Naive B cell (primary cell): ENCODE results near the gene CCDC24. TPM values are rescaled to one million over a fixed set of nuclear protein-coding genes. Genes with fewer than 3 reads are reported as not detected.

ENCODE experiments used
- ATAC-seq, 2 donors: fragments of 150-1000 bp; cut with Tn5 transposase; 2 replicates each; pipeline ENCODE4 v1.10.0; 2021; ENCODE audit warnings: low read depth in 2 of 2, mild to moderate bottlenecking in 2 of 2, moderate library complexity in 2 of 2
- DNase-seq: peaks from one replicate; pipeline ENCODE4 v3.0.0; 2022
- H3K27ac Mint-ChIP-seq, 6 donors: one replicate each; pipeline ENCODE4 v1.8.0; 2020 to 2022; ENCODE audit warnings: mild to moderate bottlenecking in 6 of 6, mixed read lengths in 6 of 6, moderate library complexity in 5 of 6, inconsistent platforms in 2 of 6
- H3K27me3 Mint-ChIP-seq, 3 donors: one replicate each; pipeline ENCODE4 v1.8.0; 2021 to 2022; ENCODE audit warnings: mixed read lengths in 3 of 3, mild to moderate bottlenecking in 1 of 3
- H3K36me3 Mint-ChIP-seq, 2 donors: one replicate each; pipeline ENCODE4 v1.8.0; 2020 to 2022; ENCODE audit warnings: mixed read lengths in 2 of 2, inconsistent platforms in 1 of 2, mild to moderate bottlenecking in 1 of 2
- H3K4me1 Mint-ChIP-seq, 3 donors: one replicate each; pipeline ENCODE4 v1.8.0; 2020 to 2022; ENCODE audit warnings: mixed read lengths in 3 of 3, inconsistent platforms in 1 of 3, mild to moderate bottlenecking in 1 of 3, moderate library complexity in 1 of 3
- H3K4me3 Mint-ChIP-seq, 8 donors: one replicate each; pipeline ENCODE4 v1.8.0; 2020 to 2022; ENCODE audit warnings: mild to moderate bottlenecking in 8 of 8, mixed read lengths in 8 of 8, moderate library complexity in 8 of 8, inconsistent platforms in 2 of 8
- H3K9me3 Mint-ChIP-seq, 7 donors: one replicate each; pipeline ENCODE4 v1.8.0; 2020 to 2022; ENCODE audit warnings: mixed read lengths in 7 of 7, mild to moderate bottlenecking in 5 of 7, inconsistent platforms in 2 of 7, moderate library complexity in 1 of 7
- polyA plus RNA-seq, 6 donors: library from polyadenylated mRNA; unstranded; fragments of 300-500 nt; fragmentation: Illumina TruSeq; gene quantifications; one replicate each; pipeline ENCODE4 v1.2.3, GENCODE V29; 2021; ENCODE audit warnings: low read depth in 6 of 6

The CCDC24 gene
- polyA plus RNA-seq, 6 donors from 2014 or later: 0.89 to 4.0 (median 2.0) TPM

DNA sequence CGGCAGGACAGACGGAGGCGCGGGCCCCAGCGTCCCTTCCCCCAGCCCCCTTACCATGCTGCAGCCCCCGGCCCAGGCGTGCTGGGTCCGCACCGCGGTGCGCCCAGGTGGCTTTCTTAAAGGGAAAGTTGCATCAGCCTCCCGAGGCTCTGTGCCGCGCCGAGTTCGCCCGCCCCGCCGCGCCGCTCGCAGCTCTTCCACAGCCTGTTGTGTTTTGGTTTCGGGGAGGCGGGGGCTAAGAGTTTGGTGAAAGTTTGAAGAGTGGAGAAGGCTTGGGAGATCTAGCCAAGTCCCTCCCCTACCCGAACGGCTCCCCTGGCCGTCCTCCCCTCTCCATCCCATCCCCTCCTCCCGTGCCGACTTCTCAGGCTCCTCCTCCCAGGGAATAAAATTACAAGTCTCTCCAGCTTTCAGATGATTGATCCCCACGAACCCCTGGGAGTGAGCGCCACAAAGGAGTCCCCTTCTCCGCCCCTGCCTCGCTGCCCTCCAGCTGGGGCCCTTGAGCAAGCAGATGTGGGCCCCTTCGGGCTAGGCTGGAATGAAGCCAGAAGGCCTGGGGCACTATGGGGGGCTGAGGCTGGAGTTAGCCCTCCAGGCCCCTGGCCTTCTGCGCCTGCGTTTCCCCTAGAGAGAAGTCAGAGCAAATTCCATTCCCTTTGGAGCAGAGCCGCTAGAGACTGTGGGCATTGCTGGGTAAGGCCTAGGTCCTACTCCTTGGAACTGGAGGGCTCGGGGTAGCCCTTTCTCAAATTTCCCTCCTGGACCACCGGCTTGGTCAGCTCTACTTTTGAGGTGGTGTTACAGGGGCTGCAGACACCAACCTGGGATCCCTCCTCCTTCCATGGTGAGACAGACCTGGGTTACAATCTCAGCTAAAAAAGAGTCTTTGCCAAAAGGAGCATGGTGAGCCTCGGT, 40.1 kb downstream of the CCDC24 start, which contains the start of gene SLC6A9:
TSS of gene SLC6A9 (minus strand) at position 211 of the 918 bp plus-strand sequence. CDS start 7,185 bp downstream, outside the sequence.
- Mint-ChIP-seq H3K4me3 (peak within 1 kb of the TSS; percentile 83 to 92 (median 86)), H3K9me3 (no peaks in the 10 kb centered on the region), H3K27me3 (no peaks in the 10 kb centered on the region), H3K4me1 (peaks cover 23 to 29% (median 24%) of the 10 kb centered on the region in 3 donors), H3K36me3 (no peaks in the 10 kb centered on the region), H3K27ac (peak within 1 kb of the TSS; percentile 62 to 90 (median 79))
- ATAC-seq (peak; percentile 9), DNase-seq (peak; percentile 30)

DNA sequence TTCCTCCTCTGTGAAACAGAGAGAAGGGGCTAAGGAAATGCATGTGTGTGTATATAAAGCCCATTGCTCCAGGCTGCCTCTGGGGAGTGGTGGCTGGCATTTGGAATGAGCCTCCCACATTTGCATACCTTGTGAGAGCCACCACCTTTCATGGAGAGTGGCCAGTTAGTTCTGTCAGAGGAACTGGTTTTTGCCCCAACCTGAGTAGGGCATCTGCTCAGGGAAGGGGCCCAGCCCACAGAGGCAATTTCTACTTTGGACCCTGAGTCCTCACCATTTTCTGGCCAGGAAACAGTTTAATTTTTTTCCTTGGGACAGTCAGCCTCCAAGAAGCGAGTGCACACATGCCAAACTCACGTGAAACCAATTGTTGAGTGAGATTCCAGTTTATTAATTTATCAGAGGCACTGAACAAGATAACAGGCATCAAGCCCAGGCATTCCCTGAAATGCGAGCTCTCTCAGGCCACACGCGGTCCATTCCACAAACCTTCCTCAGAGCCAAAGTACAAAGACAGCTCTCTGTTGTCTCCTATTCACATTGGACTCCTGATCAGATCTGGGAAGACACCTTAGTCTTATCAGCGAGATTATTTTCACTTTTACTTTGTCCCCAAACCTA, 40.9 kb downstream of the CCDC24 start:
- Mint-ChIP-seq H3K4me3 (peak overlapping the region; percentile 15 to 92 (median 85)), H3K4me1 (peaks cover 23 to 29% (median 24%) of the 10 kb centered on the region in 3 donors), H3K9me3 (no peaks in the 10 kb centered on the region), H3K36me3 (no peaks in the 10 kb centered on the region), H3K27ac (peak overlapping the region in 2 of 6 donors; percentile 39 to 82), H3K27me3 (no peaks in the 10 kb centered on the region)
- DNase-seq: no peak
- ATAC-seq: no peak

DNA sequence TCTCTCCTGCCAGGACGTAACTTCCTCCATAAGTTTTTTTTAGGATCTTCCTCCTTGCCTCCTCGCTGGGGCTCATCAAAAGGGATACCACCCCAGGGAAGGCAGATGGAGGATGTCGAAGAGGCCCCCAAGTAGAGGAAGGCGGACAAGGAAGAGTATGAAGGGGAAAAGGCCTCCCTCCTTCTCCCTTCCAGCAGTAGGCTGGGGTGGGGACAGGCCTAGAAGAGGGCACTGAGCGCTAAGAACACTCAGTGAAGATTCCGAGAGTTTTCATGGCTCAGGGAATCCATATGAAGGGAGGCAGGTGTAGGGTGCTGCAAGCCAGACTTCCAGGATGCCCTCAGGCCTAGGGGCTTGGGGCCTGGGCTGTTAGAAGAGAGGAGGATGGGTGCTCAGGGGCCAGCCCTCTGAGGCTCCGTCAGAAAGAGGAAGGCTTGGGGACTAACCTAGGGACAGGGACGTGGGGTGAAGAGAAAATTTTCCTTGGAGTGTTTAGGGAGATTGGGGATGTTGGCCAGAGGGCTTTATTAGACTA, 41.7 kb downstream of the CCDC24 start:
- Mint-ChIP-seq H3K27me3 (no peaks in the 10 kb centered on the region), H3K27ac (peak overlapping the region in 2 of 6 donors; percentile 35 to 44), H3K4me1 (peaks cover 21 to 29% (median 23%) of the 10 kb centered on the region in 3 donors), H3K9me3 (no peaks in the 10 kb centered on the region), H3K36me3 (no peaks in the 10 kb centered on the region), H3K4me3 (peak overlapping the region in 1 of 8 donors; percentile 85)
- ATAC-seq (no peak), DNase-seq (no peak)

DNA sequence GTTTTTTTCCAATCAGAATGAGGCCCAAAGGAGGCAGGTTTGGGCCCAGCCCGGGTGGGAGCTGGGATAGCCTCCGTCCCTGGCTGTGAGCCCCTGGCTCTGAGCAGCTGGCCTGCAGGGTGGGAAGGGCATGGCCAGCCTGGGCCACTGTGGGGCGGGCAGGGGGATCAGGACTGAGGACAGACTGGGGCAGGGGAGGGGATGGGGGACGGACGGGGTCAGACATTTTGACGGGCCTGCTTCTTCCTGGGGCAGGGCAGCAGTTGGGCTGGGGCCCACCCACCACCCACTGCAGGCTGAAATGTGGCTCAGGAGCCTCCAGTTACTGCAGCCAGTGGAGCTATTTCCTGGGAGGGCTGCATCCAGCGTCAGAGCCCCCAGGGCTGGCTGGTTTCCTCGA, 42.4 kb downstream of the CCDC24 start:
- peak overlapping the region in 1 of 8 donors; percentile 44 for H3K4me3 Mint-ChIP-seq

DNA sequence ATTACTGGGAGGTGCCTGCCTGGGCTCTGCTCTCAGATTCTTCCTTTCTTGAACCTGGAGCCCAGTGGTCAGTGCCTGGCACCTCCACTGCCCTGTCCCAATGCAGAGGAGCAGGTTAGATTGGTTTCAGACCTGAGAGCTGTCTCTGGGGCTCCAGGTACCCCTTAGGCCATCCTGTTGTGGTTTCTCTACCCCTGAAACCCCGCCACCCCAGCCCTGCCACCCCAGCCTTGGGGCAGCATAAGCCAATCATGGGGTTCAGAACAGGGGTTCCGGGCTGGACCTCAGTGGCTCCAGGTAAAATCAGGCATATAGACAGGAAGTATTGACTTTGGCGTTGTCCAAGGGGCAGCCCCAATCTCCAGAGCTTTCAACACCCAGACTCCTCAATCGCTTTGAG, 43.0 kb downstream of the CCDC24 start:
- H3K4me3 Mint-ChIP-seq: no peak overlapping the region
- H3K36me3 Mint-ChIP-seq: no peaks in the 10 kb centered on the region

More for the DNA sequence above, 42.4 kb downstream of the CCDC24 start:
- Mint-ChIP-seq H3K36me3 (no peaks in the 10 kb centered on the region), H3K27me3 (no peaks in the 10 kb centered on the region), H3K9me3 (no peaks in the 10 kb centered on the region), H3K27ac (peak overlapping the region in 1 of 6 donors; percentile 80), H3K4me1 (peaks cover 17 to 23% (median 20%) of the 10 kb centered on the region in 3 donors)
- DNase-seq (no peak), ATAC-seq (no peak)

DNA sequence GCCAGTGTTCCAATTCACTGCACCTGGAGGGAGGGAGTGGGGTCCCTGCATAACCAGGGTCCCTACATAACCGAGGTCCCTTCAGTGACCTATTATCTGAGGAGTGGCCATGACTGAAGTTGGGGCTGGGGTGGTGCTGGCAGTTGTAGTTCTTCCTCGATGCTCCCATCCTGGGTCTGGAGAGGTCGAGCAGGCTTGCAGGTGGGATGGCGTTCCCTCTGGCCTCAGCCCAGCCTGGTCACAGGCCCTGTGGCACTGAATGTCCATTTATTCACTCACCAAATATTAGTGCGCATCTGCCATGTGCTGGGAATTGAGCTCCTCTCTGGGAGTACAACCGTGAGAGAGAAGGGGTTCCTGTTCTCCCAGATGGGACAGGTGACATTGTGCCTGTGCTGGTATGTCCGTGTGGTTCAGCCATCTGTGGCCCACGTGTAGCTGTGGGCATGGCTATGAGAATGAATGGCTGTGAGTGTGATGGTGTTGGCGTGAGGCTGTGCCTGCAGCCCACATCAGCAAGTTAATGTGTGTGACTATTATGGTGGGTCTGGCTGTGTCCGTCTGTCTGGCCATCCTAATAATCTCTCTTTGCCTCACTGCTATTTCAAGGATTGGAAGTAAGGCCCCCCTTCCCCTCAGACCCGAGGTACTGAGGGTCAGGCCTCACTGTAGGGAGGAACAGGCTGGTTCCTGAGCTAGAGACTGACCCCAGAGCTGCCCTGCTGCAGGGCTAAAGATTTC, 43.7 kb downstream of the CCDC24 start:
- ATAC-seq (no peak), DNase-seq (no peak)
- H3K9me3 Mint-ChIP-seq: no peaks in the 10 kb centered on the region
- H3K27me3 Mint-ChIP-seq: peaks cover 0 to 4% (median 0%) of the 10 kb centered on the region in 3 donors
- peaks cover 7 to 10% (median 9%) of the 10 kb centered on the region in 3 donors for H3K4me1 Mint-ChIP-seq
- H3K4me3 Mint-ChIP-seq: peak overlapping the region in 1 of 8 donors; percentile 30
- H3K36me3 Mint-ChIP-seq: no peaks in the 10 kb centered on the region
- peak overlapping the region in 1 of 6 donors; percentile 49 for H3K27ac Mint-ChIP-seq

More for the DNA sequence above, 43.0 kb downstream of the CCDC24 start:
- no peak for ATAC-seq
- no peaks in the 10 kb centered on the region for H3K27me3 Mint-ChIP-seq
- peaks cover 13 to 16% (median 14%) of the 10 kb centered on the region in 3 donors for H3K4me1 Mint-ChIP-seq
- no peak for DNase-seq
- no peak overlapping the region for H3K27ac Mint-ChIP-seq
- H3K9me3 Mint-ChIP-seq: no peaks in the 10 kb centered on the region

DNA sequence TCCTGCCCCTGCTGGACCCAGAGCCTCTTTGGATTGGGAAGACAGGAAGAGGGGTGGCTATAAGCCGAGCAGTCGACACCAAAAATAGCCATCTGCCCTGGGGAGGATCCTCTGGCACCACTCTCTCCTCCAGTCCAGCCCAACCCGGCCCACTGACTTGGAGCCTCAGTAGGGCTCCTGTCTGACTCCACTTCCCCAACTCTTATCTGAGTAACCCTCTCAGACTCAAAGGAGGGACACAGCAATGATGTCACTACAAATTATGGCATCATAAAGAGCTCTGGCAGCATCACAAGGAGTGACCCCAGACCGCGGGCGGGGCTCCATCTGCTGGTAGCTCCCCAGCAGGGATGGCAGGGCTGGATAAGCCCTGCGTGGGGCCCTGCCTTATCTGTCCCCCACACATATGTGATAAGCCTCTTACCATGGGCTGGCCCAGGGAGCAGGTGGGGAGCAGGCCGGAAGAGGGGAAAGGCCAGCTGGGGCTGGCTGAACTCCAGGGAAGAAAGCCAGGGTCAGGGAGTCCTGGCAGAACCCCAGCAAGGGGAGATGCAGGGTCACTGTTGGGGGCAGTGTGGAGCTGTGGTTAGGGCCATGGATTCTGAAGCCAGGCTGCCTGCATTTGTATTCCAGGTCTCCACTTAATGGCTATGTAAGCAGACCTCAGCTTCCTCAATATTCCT, 44.5 kb downstream of the CCDC24 start:
- no peaks in the 10 kb centered on the region for H3K9me3 Mint-ChIP-seq

DNA sequence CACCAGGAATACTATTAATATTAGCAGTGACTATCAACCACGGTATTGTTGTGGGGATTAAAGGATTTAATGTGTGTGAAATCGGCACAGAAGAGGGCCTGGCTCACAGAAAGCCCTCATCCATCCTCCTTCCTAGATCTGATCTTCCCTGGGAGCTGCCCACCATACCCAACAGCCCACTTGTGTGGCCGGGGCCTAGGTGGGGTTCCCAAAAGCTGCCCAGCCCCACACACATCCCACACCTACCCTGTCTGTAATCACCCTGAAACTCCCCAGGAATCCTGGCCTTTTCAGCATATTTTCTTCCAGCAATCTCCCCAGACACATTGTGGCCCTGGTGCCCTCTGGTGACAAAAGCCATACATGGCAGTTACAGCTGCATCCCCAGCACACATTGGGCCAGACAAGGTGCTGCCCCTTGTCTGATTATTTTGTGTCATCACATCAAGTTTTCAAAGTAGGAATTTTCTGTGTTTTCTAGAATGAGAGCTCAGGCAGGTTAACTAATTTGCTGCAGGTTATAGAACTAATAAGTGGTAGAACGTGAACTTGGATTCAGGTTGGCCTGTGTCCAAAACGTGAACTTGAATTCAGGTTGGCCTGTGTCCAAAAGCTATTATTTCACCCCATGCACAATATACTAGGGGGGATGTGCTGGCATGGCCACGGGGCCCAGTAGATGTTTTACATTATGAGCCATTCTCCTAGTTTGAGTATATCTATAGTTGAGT, 45.2 kb downstream of the CCDC24 start:
- Mint-ChIP-seq H3K4me1 (peaks cover 0 to 5% (median 1%) of the 10 kb centered on the region in 3 donors), H3K4me3 (peak overlapping the region in 1 of 8 donors; percentile 28), H3K36me3 (no peaks in the 10 kb centered on the region), H3K27ac (peak overlapping the region in 2 of 6 donors; percentile 35 to 48), H3K9me3 (no peaks in the 10 kb centered on the region), H3K27me3 (peaks cover 0 to 4% (median 0%) of the 10 kb centered on the region in 3 donors)
- DNase-seq (peak; percentile 59), ATAC-seq (peak; percentile 78 to 84)

More for the DNA sequence above, 44.5 kb downstream of the CCDC24 start:
- H3K4me1 Mint-ChIP-seq: peaks cover 6 to 9% (median 9%) of the 10 kb centered on the region in 3 donors
- peaks cover 0 to 4% (median 0%) of the 10 kb centered on the region in 3 donors for H3K27me3 Mint-ChIP-seq
- no peak overlapping the region for H3K27ac Mint-ChIP-seq
- ATAC-seq (no peak), DNase-seq (no peak)
- peak overlapping the region in 1 of 8 donors; percentile 30 for H3K4me3 Mint-ChIP-seq
- H3K36me3 Mint-ChIP-seq: no peaks in the 10 kb centered on the region

DNA sequence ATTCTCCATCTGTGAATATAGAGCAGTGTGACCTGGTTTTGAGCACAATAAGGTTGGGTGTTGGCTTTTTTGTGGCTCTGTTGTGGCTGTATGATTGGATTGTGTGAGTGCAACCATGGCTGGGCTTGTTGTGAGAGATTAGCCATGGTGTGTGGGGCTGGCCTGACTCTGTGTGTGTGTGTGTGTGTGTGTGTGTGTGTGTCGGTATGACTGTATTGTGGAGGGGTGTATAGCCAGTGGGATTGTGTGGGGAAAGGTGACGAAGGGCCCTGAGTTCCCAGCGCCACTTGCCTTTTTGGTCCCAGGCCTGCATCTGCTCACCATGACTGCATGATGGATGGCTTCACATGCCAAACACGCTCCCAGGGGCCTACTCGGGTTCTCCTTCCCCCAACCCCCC, 45.8 kb downstream of the CCDC24 start:
- Mint-ChIP-seq H3K4me1 (no peaks in the 10 kb centered on the region), H3K4me3 (no peak overlapping the region), H3K36me3 (no peaks in the 10 kb centered on the region), H3K9me3 (no peaks in the 10 kb centered on the region), H3K27me3 (peaks cover 0 to 4% (median 0%) of the 10 kb centered on the region in 3 donors), H3K27ac (peak overlapping the region in 1 of 6 donors; percentile 48)
- no peak for DNase-seq
- ATAC-seq: no peak

DNA sequence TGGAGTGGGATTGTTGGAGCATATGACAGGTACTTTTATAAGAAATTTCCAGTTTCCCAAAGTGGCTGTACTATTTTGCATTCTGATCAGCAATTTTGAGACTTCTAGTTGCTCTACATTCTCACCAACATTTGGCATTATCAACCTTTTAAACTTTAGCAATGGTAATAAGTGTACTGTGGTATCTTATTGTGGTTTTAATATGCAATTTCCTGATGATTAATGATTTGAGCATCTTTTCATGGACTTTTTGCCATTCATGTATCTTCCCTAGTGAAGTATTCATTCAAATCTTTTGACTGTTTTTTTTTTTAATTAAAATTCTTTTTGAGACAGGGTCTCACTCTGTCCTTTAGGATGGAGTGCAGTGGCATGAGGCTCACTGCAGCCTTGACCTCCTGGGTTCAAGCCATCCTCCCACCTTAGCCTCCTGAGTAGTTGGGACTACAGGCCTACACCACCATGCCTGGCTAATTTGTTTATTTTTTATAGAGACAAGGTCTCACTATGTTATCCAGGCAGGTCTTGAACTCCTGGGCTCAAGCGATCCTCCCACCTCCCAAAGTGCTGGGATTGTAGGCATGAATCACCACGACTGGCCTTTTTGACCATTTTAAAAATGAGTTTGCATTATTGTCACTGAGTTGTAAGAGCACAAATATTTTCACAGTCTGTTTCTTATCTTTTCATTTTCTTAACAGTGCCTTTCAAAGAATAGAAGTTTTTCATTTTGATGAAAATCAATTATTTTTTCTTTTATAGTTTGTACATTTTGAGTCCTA, 47.7 kb downstream of the CCDC24 start:
- Mint-ChIP-seq H3K27ac (no peak overlapping the region), H3K4me3 (no peak overlapping the region), H3K27me3 (peaks cover 0 to 9% (median 0%) of the 10 kb centered on the region in 3 donors), H3K36me3 (no peaks in the 10 kb centered on the region), H3K4me1 (no peaks in the 10 kb centered on the region), H3K9me3 (peaks cover 0 to 1% (median 0%) of the 10 kb centered on the region in 7 donors)
- DNase-seq (no peak), ATAC-seq (no peak)

DNA sequence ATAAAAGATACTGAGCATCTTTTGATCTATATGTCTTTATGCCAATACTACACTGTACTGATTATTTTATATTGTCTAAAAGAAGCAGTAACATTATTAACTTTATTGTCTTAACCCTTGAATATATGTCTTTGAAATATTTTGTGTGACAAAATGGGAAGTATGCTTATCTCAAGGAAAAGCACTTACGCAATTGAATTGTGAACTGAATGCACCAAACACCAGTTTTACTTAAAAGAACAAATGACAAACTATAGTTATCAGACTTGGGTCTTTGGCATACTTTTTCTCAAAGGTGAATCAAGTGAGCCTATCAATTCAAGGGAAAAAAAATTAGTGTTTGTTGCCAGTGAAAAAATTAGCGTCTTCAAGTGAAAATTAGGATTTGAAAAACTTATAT, 49.0 kb downstream of the CCDC24 start:
- Mint-ChIP-seq H3K9me3 (peaks cover 0 to 1% (median 0%) of the 10 kb centered on the region in 7 donors), H3K27me3 (peaks cover 0 to 9% (median 4%) of the 10 kb centered on the region in 3 donors), H3K27ac (no peak overlapping the region), H3K4me1 (no peaks in the 10 kb centered on the region), H3K36me3 (no peaks in the 10 kb centered on the region), H3K4me3 (no peak overlapping the region)
- DNase-seq (no peak), ATAC-seq (no peak)
